ENCODE measurements around the gene IL10RB.
"Not testable (repeated sequence)": the region's sequence is repeated elsewhere in the genome, so short reads cannot be mapped to it uniquely, and the experiment has no call there.

The IL10RB gene

DNA sequence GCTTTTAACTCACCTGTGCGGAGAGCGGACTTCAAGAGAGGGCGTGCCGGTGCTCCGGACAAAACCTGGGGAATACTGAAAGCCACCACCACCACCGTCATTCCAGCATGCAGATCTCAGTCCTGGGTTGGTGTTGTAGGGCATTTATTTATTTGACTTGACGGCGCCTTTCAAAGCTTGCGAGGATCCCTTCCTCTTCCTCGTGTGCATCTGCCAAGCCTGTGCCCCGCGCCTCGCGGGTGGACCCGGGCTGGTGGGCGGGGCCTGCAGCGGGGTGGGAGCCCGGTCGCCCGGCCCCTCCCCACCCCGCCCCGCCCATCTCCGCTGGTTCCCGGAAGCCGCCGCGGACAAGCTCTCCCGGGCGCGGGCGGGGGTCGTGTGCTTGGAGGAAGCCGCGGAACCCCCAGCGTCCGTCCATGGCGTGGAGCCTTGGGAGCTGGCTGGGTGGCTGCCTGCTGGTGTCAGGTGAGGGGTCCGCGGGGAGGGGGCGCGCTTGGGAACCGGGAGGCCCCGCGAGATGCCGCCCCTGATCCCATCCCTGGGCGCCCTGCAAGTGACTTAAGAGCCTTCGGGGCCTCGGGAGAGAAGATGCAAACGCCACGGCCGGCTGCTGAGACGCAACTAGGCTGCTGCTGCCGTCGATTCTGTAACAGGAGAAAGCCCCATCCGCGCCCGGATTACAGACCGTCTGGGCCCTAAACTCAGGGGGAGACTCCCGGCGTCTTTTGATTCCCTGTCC lies at the start of gene IL10RB:
IL10RB (plus strand) TSS at position 318 of the 739 bp plus-strand sequence; CDS start at position 417, 99 bp downstream.
- in situ Hi-C loops (cut with HindIII; ENCODE audit: low sequenced_read_pairs): no loop called here

DNA sequence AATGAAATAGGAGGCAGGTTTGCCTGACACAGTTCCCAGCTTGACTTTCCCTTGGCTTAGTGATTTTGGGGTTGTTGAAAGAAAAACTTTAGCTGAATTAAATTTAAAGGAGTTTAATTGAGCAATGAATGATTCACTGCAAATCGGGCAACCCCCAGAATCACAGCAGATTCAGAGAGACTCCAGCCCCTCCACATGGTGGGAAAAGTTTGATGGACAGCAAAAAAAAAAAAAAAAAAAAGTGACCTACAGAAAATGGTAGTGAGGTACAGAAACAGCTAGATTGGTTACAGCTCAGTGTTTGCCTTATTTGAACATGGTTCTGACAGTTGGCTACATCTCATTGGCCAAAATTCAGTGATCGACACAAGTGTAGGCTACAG lies 49.0 kb upstream of the IL10RB start:
- in situ Hi-C loops (cut with HindIII; ENCODE audit: low sequenced_read_pairs): no loop called here

DNA sequence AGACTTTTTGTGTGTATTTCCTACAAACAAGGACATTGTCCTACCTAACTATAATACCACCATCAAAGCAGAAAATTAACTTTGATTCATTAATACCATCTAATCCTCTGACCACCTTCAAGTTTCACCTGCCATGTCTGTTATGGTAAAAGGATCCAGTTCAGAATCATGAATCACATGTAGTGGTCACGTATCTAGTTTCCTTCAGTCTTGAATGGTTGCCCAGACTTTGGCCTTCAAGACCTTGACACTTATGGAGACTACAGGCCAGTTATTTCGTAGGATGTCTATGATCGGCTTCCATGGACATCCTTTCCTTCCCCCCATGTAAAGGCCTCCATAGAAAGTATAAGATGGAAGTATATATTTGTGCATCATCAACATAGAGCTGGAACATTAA lies 46.9 kb upstream of the IL10RB start:
- in situ Hi-C loops (cut with HindIII; ENCODE audit: low sequenced_read_pairs): no loop called here

DNA sequence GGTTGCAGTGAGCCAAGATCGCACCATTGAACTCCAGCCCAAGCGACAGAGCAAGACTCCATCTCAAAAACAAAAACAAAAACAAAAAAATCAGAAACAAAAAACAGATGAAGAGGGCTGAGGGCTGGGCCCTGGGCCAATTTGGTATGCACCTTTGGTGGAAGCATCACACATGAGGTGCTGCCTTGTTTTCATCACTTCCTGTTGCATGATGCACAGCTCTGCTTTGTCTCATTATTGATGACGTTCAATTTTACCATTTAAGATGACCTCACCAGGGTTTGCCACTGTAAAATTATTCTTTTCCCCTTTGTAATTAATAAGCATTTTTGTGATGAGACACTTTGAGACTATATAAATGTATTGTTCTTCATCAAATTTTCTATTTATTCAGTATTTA lies 46.2 kb upstream of the IL10RB start:
- in situ Hi-C loops (cut with HindIII; ENCODE audit: low sequenced_read_pairs): no loop called here

DNA sequence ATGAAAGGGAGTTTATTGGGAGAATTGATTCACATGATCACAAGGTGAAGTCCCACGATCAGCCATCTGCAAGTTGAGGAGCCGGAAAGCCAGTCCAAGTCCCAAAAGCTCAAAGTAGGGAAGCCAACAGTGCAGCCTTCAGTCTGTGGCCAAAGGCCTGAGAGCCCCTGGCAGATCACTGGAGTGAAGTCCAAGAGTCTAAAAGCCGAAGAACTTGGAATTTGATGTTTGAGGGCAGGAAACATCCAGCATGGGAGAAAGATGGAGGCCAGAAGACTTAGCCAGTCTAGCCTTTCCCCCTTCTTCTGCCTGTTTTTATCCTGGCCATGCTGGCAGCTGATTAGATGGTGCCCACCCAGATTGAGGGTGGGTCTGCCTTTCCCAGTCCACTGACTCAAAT lies 40.8 kb upstream of the IL10RB start:
- in situ Hi-C loops (cut with HindIII; ENCODE audit: low sequenced_read_pairs): not testable (repeated sequence)

DNA sequence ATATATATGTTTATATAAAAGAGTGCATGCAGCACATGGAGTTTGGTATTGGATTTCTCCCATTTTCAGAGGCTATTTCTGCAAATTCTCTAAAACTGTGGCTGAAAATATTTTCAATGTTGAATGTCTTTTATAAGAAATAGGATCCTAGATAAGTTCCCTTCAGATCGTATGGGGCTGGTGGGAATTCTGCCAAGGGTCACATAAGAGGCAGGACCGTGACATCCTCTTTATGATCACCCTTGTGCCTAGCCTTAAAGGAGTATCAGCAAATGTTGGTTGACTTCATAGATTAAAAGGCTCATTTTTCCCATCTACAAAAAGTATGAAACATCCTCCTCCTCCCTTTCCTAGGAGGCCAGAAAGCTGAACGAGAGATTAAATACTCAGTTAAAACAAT lies 37.7 kb upstream of the IL10RB start:
- in situ Hi-C loops (cut with HindIII; ENCODE audit: low sequenced_read_pairs): no loop called here

DNA sequence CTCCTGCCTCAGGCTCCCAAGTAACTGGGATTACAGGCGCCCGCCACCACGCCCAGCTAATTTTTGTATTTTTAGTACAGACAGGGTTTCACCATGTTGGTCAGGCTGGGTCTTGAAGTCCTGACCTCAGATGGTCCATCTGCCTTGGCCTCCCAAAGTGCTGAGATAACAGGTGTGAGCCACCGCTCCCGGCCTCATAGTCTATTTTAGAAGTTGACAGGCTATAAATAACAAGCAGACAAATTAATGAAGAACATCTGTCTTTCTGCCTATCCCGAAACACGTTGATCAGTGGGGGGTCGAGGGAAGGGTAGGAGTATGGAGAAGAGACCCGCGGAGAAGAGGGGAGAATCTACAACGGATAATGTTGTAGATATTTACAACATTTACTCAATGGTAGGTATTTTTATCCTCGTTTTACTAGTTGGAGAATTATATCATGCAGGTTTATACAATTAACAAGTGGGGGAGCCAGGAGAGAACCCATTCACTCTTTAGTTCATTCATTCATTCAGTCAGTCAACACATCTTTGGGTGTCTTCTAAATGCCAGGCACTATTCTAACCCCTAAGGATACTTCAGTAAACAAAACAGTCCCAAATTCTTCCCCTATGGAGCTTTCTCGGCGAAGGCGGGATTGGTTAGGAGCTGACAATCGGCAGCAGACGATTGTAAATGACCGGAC lies 36.9 kb upstream of the IL10RB start:
- in situ Hi-C loops (cut with HindIII; ENCODE audit: low sequenced_read_pairs): no loop called here

DNA sequence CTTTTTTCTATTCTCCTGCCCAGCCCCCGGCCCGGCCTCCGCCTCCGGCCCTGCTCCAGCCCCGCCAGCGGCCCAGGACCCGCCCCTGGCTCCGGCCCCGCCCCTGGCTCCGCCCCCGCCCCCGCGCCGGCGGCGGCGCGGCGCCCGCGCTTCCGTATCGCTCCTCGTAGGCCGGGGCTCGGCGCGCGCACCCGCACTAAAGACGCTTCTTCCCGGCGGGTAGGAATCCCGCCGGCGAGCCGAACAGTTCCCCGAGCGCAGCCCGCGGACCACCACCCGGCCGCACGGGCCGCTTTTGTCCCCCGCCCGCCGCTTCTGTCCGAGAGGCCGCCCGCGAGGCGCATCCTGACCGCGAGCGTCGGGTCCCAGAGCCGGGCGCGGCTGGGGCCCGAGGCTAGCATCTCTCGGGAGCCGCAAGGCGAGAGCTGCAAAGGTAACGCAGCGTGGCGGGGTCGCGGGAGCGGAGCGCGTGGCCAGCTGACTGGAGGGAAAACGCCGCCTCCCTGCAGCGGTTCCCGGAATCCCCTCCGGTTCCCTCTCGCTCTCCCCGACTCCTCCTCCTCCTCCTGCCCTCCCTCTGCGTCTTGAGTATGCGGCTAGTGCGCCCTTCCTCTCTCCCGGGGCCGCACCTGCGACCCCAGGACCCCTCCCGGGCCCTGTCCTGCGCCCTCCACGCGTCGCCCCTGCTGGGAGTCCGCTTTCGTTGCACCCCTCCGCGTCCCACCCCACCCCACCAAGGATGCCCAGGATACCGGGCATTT lies 36.2 kb upstream of the IL10RB start, which contains the start of gene IFNAR2:
IFNAR2 (plus strand) TSS at position 155 of the 761 bp plus-strand sequence. CDS start 11,985 bp downstream, outside the sequence.
- in situ Hi-C loops (cut with HindIII; ENCODE audit: low sequenced_read_pairs): no loop called here

DNA sequence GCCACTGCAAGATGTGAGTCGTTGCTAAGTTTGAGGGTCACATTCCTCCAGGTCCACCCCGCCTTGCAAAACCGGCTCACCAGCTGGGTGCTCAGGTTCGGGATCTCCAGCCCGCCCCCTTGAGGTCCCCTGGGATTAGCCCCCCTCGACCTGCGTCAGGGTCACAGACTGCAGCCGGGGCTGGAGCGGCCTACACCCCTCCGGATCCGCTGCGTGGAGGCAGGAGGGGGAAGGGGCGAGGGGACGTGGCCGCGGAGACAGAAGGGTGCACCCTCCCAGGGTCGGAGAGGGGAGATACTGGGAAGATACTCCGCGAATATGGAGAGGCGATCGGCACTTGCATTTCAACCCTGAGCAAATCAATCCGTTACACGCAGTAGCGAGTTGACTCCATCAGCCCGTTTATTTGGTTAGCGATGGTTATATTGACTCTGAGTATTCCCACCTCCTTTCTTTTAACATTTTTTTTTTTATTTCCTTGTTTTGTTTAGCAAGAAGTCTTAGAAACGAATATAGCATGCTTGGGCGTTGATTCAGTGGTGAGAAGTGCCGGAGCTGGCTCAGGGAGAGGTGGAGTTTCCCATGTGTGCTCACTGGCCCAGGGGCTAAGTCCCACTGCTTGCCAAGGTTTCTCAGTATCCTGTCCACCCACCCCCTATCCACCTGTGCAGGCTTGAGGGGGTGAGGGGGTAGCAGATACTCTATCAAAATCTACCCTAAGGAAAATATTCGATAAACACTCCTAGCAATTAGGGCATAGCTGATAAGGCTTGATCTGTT lies 35.4 kb upstream of the IL10RB start:
- in situ Hi-C loops (cut with HindIII; ENCODE audit: low sequenced_read_pairs): no loop called here

DNA sequence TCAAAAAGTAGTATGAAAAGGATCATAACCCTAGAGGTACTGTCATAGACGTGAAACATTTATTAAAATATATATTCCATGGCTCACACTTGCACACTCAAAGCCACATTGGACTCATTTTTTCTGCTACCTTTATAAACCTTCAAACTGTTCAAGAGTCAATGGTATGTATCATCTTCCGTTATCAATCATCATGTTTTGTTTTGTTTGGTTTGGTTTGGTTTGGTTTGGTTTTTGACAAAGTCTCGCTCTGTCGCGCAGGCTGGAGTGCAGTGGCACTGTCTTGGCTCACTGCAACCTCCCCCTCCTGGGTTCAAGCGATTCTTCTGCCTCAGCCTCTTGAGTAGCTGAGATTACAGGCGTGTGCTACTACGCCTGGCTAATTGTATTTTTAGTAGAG lies 34.6 kb upstream of the IL10RB start:
- in situ Hi-C loops (cut with HindIII; ENCODE audit: low sequenced_read_pairs): no loop called here

DNA sequence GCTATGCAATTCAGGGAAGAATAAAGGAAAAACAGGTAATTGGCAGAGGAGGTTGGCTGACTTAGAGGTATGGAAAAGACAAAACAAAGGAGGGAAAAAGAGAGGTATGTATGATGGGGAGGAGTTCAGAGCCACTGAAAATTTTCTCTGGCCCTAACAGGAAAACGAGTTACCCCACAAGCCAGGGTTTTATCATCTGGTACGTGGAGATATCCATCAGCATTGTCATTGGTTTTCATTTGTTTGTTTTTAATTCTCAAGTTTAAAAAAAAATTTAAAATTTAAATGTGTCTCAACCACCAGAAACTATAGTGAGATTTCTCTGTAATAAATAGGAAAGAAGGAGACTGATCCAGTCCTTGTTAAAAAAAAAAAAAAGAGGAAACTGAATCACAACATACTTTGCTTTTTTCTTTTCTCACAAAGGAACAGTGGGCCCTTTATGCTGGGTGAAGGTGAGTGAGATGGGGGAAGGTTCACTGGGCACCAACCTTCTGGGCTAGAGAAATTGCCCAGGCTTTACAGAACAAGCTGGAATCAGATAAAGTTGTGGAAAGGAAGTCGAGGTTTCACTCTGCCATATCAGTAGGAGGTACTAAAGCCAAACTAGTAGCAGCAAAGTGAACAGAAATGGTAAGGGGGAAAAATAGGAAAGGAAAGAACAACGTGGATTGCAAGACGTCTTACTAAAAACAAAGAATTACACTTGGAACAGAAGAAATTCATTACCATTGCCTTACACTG lies 33.7 kb upstream of the IL10RB start:
- in situ Hi-C loops (cut with HindIII; ENCODE audit: low sequenced_read_pairs): no loop called here

DNA sequence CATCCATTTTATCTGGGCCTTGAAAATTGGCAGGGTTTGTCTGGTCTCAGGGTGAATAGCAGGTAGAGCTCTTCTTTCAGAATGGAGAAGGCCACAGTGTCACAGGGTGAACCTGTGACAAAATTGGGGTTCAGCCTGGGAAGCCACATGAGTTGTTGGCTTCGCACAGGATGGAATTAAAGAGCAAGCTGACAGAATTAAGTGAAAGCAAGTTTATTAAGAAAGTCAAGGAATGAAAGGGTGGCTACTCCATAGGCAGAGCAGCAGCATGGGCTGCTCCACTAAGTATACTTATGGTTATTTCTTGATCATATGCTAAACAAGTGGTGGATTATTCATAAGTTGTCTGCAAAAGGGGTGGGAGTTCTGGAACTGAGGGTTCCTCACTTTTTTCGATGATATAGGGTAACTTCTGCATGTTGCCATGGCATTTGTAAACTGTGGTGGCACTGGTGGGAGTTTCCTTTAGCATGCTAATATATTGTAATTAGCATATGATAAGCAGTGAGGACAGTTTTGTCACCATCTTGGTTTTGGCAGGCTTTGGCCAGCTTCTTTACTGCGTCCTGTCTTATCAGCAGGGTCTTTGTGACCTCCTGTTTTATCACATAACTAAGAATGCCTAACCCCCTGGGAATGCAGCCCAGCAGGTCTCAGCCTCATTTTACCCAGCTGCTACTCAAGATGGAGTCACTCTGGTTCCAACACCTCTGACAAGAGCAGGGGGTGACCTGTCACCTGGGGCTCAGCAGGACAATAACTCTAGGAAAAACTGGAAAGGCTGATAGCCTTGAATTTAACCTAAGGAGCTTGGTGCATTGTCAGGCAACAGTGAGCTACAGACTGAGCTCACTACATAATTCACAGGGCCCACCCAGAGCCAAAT lies 31.3 kb upstream of the IL10RB start:
- in situ Hi-C loops (cut with HindIII; ENCODE audit: low sequenced_read_pairs): no loop called here

DNA sequence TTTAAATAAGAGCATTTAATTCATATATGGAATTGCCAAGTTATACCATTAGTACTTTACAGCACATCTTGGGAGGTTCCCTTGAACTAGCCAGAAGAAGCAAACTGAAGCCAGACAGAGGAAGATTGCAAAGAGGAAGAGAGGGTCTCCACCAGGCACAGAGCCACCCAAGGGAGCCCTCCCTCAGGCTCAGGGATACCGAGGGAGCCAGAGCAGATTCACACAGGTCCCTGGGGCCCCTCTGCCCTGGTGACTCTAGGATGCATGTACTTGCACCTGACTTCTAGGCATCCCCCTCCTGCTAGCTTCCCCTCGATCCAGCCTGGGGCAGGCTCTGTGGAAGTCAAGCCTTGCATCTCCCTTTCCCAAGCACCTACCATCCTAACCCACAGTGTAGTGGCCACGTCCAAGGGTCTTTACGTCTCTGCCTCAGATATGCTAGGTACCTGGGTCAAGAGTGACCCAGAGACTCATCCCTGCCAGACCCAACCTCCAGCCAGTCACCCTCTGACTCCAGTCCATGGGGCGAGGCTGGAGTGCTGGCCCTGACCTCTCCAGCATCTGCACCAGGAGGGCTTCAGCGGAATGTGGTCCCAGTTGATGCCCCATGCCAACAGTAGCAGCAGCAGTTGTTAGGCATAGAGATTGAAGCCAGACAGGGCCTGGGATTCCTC lies 30.0 kb upstream of the IL10RB start:
- in situ Hi-C loops (cut with HindIII; ENCODE audit: low sequenced_read_pairs): no loop called here

DNA sequence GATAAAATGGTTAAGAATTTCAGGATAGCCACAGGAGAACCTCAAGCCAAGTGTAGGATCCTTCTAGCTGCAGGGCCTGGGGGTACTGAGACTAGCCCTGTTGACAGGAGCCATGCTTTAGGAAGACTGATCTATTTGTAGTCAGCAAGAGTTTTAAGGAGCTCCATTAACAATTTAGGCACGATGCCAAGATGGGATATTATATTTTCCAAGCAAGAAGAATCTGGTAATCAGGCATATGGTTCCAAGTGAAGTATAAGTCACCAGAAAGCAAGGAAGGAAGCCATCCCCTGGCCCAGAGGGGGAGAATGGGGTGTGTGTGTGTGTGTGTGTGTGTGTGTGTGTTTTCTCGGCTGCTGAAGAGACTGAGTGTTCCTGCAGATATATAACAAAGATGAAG lies 29.4 kb upstream of the IL10RB start:
- in situ Hi-C loops (cut with HindIII; ENCODE audit: low sequenced_read_pairs): no loop called here

DNA sequence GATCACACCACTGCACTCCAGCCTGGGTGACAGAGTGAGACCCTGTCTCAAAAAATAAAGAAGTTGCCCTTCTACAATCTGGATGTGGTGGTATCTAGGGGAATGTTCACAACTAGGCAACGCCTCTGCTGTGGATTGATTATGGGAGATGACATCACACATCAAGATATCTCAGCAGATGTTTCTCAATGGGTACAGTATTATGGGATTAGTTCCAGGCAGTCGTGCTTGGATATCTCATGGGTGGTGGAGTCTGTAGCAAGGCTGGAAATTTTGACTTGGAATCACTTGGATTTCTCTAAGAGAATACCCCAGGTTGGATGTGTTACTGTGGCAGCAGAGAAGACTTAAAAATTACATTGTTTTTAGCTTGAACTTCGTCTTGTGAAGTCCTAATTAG lies 28.7 kb upstream of the IL10RB start:
- in situ Hi-C loops (cut with HindIII; ENCODE audit: low sequenced_read_pairs): no loop called here

DNA sequence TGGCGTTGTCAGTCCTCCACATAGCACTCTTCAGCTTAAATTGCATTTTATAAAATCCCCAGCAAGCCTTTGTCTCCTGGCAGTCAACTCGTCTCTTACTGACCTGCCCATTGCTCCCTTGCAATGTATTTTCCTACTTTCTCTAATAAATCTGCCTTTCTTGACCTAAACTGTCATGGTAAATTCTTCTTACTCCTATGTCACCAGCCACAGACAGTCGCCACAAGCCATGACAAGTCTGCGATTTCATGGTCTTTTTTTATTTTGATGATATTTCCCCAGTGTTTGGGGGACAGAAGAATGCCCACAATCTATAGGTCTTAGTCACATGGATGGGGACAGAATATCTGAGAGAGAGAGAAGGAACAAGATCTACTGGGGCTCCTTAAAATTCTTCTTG lies 28.0 kb upstream of the IL10RB start:
- in situ Hi-C loops (cut with HindIII; ENCODE audit: low sequenced_read_pairs): no loop called here

DNA sequence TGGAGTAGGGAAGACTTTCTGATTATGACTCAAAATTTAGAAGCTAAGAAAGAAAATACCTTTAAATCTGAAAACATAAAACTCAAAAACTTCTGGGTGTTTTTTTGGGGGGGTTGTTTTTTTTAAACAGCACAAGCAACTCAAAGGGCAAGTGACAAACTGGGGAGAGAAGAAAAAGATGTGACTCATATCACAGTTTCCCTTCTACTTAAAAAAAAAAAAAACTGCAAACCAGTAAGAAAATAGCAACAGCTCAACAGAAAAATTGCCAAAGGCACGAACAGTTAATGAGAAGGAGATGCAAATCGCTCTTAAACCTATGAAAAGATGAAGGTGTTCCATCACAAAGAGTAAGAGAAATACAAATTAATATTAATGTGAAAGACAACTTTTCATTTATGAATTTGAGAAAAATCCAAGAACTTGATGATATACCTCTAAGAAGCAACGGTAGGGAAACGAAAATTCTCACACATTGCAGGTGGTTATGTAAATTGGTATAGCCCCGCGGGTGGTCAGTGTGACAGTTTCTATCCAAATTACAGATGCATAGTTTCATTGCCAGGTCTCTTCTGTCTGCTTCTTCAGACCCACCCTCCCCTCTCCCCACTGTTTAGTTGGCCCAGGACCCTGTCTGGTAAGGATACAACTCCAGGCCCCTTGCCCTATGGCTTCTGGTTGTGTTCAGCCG lies 27.5 kb upstream of the IL10RB start:
- in situ Hi-C loops (cut with HindIII; ENCODE audit: low sequenced_read_pairs): no loop called here

DNA sequence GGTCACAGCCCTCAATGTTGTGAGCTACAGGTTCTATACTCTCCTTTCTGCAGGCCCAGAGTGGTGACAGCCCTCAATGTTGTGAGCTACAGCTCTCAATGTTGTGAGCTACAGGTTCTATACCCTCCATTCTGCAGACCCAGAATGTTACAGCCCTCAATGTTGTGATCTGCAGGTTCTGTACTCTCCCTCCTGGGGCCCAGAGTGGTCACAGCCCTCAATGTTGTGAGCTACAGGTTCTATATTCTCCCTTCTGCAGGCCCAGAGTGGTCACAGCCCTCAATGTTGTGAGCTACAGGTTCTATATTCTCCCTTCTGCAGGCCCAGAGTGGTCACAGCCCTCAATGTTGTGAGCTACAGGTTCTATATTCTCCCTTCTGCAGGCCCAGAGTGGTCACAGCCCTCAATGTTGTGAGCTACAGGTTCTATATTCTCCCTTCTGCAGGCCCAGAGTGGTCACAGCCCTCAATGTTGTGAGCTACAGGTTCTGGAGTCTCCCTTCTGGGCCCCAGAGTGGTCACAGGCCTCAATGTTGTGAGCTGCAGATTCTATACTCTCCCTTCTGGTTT lies 26.5 kb upstream of the IL10RB start:
- in situ Hi-C loops (cut with HindIII; ENCODE audit: low sequenced_read_pairs): not testable (repeated sequence)

All from DLD1 (cell line).